Parathyroid adenoma (tissue), 2 donors: ENCODE results near the gene EXOC3.
"Not testable (repeated sequence)": the region's sequence is repeated elsewhere in the genome, so short reads cannot be mapped to it uniquely, and the experiment has no call there.

ENCODE experiments used
- H2AFZ ChIP-seq: fragments of 300-600 bp; sonication (generic); one replicate; pipeline ENCODE4 v1.7.0; 2017; ENCODE audit warnings: antibody characterized with exemption, mild to moderate bottlenecking
- H3K27ac ChIP-seq: fragments of 300-600 bp; sonication (generic); one replicate; pipeline ENCODE4 v1.7.0; 2017
- H3K27me3 ChIP-seq: fragments of 300-600 bp; sonication (generic); one replicate; pipeline ENCODE4 v1.7.0; 2017; ENCODE audit warnings: low read length; ENCODE audit not compliant: control insufficient read depth, insufficient read depth
- H3K36me3 ChIP-seq: fragments of 300-600 bp; sonication (generic); one replicate; pipeline ENCODE4 v1.7.0; 2017; ENCODE audit warnings: low read length; ENCODE audit not compliant: control insufficient read depth, insufficient read depth
- H3K4me1 ChIP-seq: fragments of 300-600 bp; sonication (generic); one replicate; pipeline ENCODE4 v1.7.0; 2017; ENCODE audit warnings: control low read depth
- H3K4me2 ChIP-seq: fragments of 300-600 bp; sonication (generic); one replicate; pipeline ENCODE4 v1.7.0; 2017; ENCODE audit warnings: low read length
- H3K4me3 ChIP-seq: fragments of 300-600 bp; sonication (generic); one replicate; pipeline ENCODE4 v1.7.0; 2017; ENCODE audit warnings: low read depth, low read length
- H3K79me2 ChIP-seq: fragments of 300-600 bp; sonication (generic); one replicate; pipeline ENCODE4 v1.7.0; 2017; ENCODE audit warnings: control low read depth
- H3K9ac ChIP-seq: fragments of 300-600 bp; sonication (generic); one replicate; pipeline ENCODE4 v1.7.0; 2017; ENCODE audit warnings: mild to moderate bottlenecking
- H3K9me3 ChIP-seq: fragments of 300-600 bp; sonication (generic); one replicate; pipeline ENCODE4 v1.7.0; 2017; ENCODE audit warnings: low read length; ENCODE audit not compliant: control insufficient read depth
- CTCF ChIP-seq: fragments of 300-600 bp; sonication (generic); IDR thresholded peaks from one replicate; pipeline ENCODE4 v1.7.0; 2017; ENCODE audit warnings: antibody characterized with exemption, mild to moderate bottlenecking
- donor health status: primary hyperparathyroidism.

EXOC3 gene

GRCh38 chr5:472656-473550 lies 29.9 kb downstream of the EXOC3 start:
- Histone ChIP-seq H3K27me3 (no peaks in the 10 kb centered on the region), H3K4me2 (peak overlapping the region; percentile 86), H3K36me3 (no peaks in the 10 kb centered on the region), H3K4me1 (peaks cover 4% of the 10 kb centered on the region), H3K9me3 (no peaks in the 10 kb centered on the region), H2AFZ (peak overlapping the region; percentile 95), H3K27ac (peak overlapping the region; percentile 70), H3K9ac (peak overlapping the region; percentile 89), H3K4me3 (peak overlapping the region; percentile 82), H3K79me2 (no peaks in the 10 kb centered on the region)
- TF ChIP-seq CTCF = peak; percentile 59

DNA sequence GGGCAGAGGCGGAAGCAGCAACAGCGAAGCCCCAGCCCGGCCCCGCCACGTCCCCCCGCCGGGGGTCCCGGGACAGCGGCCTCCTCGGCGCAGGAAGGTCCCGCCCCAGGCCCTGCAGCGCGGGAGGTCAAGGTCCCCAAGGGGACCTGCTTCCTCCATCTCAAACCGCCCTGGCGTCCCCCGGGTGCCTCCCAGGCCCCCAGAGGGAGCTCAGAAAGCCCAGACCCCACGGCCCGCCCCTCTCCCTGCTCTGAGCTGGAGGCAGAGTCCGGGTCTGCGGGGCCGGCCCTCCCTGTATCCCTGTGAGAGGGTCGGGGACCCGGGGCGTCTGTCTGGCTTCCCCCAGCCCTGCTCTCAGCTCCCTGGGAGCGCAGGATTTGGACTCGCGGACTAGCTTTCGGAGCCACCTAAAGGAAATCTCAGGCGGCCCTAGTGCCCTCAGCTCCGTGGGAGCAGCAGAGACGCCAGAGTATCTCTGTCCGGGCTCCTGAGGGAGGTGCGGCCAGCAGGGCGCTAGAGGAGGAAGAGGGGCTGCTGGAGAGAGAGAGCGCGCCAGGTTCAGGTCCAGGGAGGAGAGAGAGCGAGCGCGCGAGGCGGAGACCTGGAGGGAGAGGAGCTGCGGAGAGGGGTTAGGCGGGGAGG lies 30.7 kb downstream of the EXOC3 start:
- H3K4me1 ChIP-seq = peaks cover 4% of the 10 kb centered on the region
- no peaks in the 10 kb centered on the region for H3K9me3 ChIP-seq
- peak overlapping the region; percentile 86 for H3K4me2 ChIP-seq
- H2AFZ ChIP-seq = peak overlapping the region; percentile 94
- TF ChIP-seq CTCF = no peak
- H3K36me3 ChIP-seq = no peaks in the 10 kb centered on the region
- H3K27ac ChIP-seq = peak overlapping the region; percentile 33
- peak overlapping the region; percentile 71 for H3K4me3 ChIP-seq
- H3K79me2 ChIP-seq = no peaks in the 10 kb centered on the region
- H3K27me3 ChIP-seq = no peaks in the 10 kb centered on the region
- peak overlapping the region; percentile 21 for H3K9ac ChIP-seq

- H3K27me3 ChIP-seq, H3K9ac ChIP-seq, H3K4me1 ChIP-seq, H3K27ac ChIP-seq, H3K36me3 ChIP-seq, H3K79me2 ChIP-seq, H3K9me3 ChIP-seq: not testable (repeated sequence)
- H2AFZ ChIP-seq = peak overlapping the region; percentile 94
- H3K4me3 ChIP-seq = peak overlapping the region; percentile 71
- peak overlapping the region; percentile 86 for H3K4me2 ChIP-seq
Measured at GRCh38 chr5:474232-474839, 31.4 kb downstream of the EXOC3 start.

DNA sequence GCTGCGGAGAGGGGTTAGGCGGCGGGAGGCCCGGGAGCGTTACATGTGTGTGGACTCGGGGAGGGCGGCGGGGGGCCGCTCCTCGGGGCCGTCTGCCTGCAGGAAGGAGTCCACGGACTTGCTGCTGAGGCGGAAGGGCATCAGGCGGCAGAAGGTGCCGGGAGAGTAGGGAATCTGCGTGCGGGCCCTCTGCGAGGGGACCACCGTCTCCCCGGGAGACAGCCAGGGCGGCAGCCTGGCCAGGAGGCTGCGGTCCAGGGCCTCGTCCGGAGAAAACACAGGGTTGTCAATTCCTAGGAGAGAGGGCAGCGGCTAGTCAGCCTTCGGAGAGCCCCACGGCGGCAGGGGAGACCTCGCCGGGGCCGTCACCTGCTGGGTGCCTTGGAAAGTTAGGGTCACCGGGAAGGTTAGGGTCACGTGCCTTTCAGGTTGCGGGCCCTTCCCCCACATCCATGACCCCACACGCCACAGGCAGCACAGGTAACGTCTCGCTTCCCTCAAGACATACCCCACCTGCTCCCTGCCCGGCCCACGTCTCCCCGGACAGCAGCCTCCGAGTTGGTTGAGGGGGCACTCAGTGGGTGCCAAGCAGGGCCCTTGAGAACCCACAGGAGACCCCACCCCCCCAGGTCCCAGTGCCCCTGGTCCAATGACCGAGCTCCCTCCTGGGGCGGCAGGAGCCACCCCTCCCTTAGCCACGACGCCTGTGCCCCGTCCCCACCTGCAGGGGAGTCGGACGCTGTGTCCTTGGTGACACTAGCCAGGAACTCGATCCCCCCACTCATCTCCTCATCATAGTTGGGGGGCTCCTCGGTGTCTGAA lies 32.1 kb downstream of the EXOC3 start:
- Histone ChIP-seq H3K9me3 (no peaks in the 10 kb centered on the region), H3K36me3 (no peaks in the 10 kb centered on the region), H3K4me2 (no peak overlapping the region), H3K9ac (no peak overlapping the region), H3K79me2 (no peaks in the 10 kb centered on the region), H3K27ac (no peak overlapping the region), H3K27me3 (no peaks in the 10 kb centered on the region), H3K4me1 (peaks cover 4% of the 10 kb centered on the region), H2AFZ (peak overlapping the region; percentile 42), H3K4me3 (peak overlapping the region; percentile 0)
- no peak for TF ChIP-seq CTCF
